Measurements from ENCODE around the gene DENND2A.

DENND2A gene

GRCh38 chr7:140611641-140612040 lies 29.0 kb downstream of the DENND2A start:
- DNase-seq: no peak

GRCh38 chr7:140610204-140611165 lies 30.1 kb downstream of the DENND2A start:
- no peak for DNase-seq

- no peak for DNase-seq
Measured at GRCh38 chr7:140609646-140610045, 31.0 kb downstream of the DENND2A start.

- DNase-seq: no peak
Measured at GRCh38 chr7:140607441-140607989, 33.1 kb downstream of the DENND2A start.

- DNase-seq: no peak
Measured at GRCh38 chr7:140605337-140605736, 35.3 kb downstream of the DENND2A start.

- no peak for DNase-seq
Measured at GRCh38 chr7:140604760-140605159, 35.9 kb downstream of the DENND2A start.

- no peak for DNase-seq
Measured at GRCh38 chr7:140604076-140604475, 36.5 kb downstream of the DENND2A start.

GRCh38 chr7:140601566-140602174 lies 38.9 kb downstream of the DENND2A start:
- DNase-seq: no peak

- DNase-seq: no peak
Measured at GRCh38 chr7:140600341-140600740, 40.3 kb downstream of the DENND2A start.

GRCh38 chr7:140597428-140597949 lies 43.1 kb downstream of the DENND2A start:
- no peak for DNase-seq

GRCh38 chr7:140596519-140597427 lies 43.8 kb downstream of the DENND2A start:
- DNase-seq: no peak

GRCh38 chr7:140595468-140596092 lies 45.0 kb downstream of the DENND2A start:
- no peak for DNase-seq

GRCh38 chr7:140594131-140594691 lies 46.4 kb downstream of the DENND2A start:
- DNase-seq: no peak

GRCh38 chr7:140593672-140593982 lies 47.0 kb downstream of the DENND2A start:
- DNase-seq: no peak

GRCh38 chr7:140592964-140593671 lies 47.5 kb downstream of the DENND2A start:
- no peak for DNase-seq

- DNase-seq: no peak
Measured at GRCh38 chr7:140591180-140591902, 49.3 kb downstream of the DENND2A start.

- DNase-seq: no peak
Measured at GRCh38 chr7:140587243-140587642, 53.4 kb downstream of the DENND2A start.

GRCh38 chr7:140586516-140586915 lies 54.1 kb downstream of the DENND2A start:
- DNase-seq: no peak

GRCh38 chr7:140585333-140585732 lies 55.3 kb downstream of the DENND2A start:
- DNase-seq: no peak

- DNase-seq: no peak
Measured at GRCh38 chr7:140584195-140584851, 56.3 kb downstream of the DENND2A start.
